ENCODE measurements around the gene PLCH2. TPM values are rescaled to one million over a fixed set of nuclear protein-coding genes. Genes with fewer than 3 reads are reported as not detected.

PLCH2 gene
- total RNA-seq, 6 experiments from 2014 or later: 0.09 to 0.34 (median 0.18) TPM; not detected in 1

DNA sequence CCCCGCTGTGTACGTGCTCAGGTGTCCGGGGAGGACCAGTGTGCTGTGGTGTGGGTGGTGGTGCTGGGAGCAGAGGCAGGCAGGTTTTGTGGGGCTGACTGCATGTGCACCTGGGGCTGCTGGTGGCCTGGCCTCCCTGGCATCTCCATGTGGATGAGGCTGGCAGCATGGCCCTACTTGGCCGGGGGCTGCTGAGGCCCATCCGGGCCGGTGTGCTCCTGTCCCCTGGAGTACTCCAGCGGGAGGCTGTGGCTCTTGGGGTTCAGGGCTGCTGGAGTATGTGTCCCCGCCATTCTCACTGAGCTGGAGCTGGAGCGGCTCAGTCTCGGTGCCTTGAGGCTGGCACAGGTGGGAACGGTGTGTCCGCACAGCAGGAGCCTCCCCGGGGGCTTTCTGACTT, 42.9 kb upstream of the PLCH2 start:
- H3K4me3 Mint-ChIP-seq: no peak overlapping the region
- TF ChIP-seq, protein P1, sequence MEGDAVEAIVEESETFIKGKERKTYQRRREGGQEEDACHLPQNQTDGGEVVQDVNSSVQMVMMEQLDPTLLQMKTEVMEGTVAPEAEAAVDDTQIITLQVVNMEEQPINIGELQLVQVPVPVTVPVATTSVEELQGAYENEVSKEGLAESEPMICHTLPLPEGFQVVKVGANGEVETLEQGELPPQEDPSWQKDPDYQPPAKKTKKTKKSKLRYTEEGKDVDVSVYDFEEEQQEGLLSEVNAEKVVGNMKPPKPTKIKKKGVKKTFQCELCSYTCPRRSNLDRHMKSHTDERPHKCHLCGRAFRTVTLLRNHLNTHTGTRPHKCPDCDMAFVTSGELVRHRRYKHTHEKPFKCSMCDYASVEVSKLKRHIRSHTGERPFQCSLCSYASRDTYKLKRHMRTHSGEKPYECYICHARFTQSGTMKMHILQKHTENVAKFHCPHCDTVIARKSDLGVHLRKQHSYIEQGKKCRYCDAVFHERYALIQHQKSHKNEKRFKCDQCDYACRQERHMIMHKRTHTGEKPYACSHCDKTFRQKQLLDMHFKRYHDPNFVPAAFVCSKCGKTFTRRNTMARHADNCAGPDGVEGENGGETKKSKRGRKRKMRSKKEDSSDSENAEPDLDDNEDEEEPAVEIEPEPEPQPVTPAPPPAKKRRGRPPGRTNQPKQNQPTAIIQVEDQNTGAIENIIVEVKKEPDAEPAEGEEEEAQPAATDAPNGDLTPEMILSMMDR (IDR thresholded peaks at IDR 0.05): no peak
- H3K27me3 Mint-ChIP-seq (ENCODE audit: insufficient read depth): peaks cover 25% of the 10 kb centered on the region
- no peaks in the 10 kb centered on the region for H3K36me3 Mint-ChIP-seq (ENCODE audit: low read depth)
- no peaks in the 10 kb centered on the region for H3K9me3 Mint-ChIP-seq
- H3K4me1 Mint-ChIP-seq (ENCODE audit: low read depth): no peaks in the 10 kb centered on the region
- no peak for DNase-seq
- H3K27ac Mint-ChIP-seq: no peak overlapping the region

DNA sequence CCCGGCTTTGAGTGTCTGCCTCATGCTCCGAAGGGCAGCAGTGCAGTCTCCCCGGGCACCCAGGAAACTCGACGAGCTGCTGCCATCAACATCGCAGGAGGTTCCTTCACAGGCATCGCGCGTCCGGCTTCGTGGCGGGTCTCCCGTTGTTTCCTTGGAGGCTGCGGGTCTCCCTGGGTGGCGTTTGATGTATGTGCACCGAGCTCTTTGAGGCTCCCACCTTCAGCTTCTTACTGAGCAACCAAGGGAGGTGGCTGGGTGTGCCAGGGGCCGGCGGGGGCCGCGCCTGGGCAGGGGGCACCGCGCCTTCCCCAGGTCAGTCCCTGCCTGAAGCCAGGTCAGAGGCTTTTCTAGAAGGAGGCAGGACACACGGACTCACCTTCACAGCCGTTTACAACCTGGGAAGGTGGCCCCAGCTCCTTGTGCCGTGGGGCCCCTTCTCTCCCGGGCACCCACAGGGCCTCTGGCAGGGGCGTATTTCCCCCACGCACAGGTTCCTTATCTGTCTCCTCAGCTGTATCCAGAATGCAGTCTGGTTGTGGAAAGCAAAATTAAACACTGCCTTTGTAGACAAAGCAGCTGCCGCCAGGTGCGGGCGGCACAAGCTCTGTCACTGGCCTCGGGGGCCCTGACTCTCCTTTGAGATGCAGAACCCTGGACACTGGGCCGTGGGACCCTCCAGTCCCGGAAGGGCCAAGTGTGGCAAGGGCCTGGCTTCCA, 42.0 kb upstream of the PLCH2 start:
- Mint-ChIP-seq H3K27me3 (ENCODE audit: insufficient read depth) (peaks cover 25% of the 10 kb centered on the region), H3K36me3 (ENCODE audit: low read depth) (no peaks in the 10 kb centered on the region), H3K4me1 (ENCODE audit: low read depth) (no peaks in the 10 kb centered on the region), H3K9me3 (no peaks in the 10 kb centered on the region), H3K4me3 (no peak overlapping the region), H3K27ac (no peak overlapping the region)
- DNase-seq: no peak
- TF ChIP-seq, protein P1 (IDR thresholded peaks at IDR 0.05): no peak

DNA sequence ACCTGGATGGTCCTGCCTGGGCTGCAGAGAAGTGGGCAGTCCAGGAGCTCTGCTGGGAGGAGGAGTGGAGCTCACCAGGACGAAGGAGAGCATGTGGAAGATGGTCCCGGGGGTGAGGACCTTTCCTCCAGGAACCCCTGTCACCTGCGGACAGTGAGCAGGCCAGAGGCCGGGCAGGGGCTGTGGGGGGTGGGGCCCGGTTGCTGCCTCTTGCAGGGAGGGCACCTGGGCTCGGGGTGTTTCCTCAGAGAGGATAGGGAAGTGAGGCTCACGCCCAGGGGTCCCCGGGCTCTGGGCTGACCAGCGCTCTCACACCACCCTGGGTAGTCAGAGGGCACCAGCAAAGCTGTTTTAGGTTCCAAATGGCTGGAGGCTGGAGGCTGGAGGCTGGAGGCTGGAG, 41.0 kb upstream of the PLCH2 start:
- Mint-ChIP-seq H3K27ac (no peak overlapping the region), H3K27me3 (ENCODE audit: insufficient read depth) (peaks cover 25% of the 10 kb centered on the region), H3K9me3 (no peaks in the 10 kb centered on the region), H3K4me1 (ENCODE audit: low read depth) (no peaks in the 10 kb centered on the region), H3K36me3 (ENCODE audit: low read depth) (no peaks in the 10 kb centered on the region), H3K4me3 (no peak overlapping the region)
- TF ChIP-seq, protein P1 (IDR thresholded peaks at IDR 0.05): no peak
- no peak for DNase-seq

DNA sequence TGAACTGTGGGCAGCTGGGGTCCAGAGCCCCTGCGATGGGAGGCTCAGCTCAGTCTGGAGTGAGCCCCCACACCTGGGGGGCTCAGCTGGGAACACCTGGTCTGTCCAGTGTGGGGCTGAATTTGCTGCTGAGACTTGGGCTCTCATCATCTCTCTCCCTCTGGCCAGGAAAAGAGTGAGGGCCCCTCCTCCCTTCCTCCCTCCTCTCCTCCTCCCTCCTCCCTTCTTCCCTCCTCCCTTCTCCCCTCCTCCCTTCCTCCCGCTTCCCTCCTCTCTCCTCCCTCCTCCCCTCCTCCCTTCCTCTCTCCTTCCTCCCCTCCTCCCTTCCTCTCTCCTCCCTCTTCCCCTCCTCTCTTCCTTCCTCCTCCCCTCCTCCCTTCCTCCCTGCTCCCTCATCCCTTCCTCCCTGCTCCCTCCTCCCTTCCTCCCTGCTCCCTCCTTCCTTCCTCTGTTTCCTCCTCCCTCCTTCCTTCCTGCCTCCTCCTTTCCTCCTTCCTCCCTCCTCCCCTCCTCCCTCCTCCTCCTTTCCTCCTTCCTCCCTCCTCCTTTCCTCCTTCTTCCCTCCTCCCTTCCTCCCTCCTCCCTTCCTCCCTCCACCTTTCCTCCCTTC, 40.2 kb upstream of the PLCH2 start:
- Mint-ChIP-seq H3K4me1 (ENCODE audit: low read depth) (no peaks in the 10 kb centered on the region), H3K9me3 (peaks cover 5% of the 10 kb centered on the region; the same call in 1 of the 2 replicates), H3K4me3 (no peak overlapping the region), H3K27ac (no peak overlapping the region), H3K27me3 (ENCODE audit: insufficient read depth) (peaks cover 25% of the 10 kb centered on the region), H3K36me3 (ENCODE audit: low read depth) (no peaks in the 10 kb centered on the region)
- TF ChIP-seq, protein P1 (IDR thresholded peaks at IDR 0.05): no peak
- no peak for DNase-seq

DNA sequence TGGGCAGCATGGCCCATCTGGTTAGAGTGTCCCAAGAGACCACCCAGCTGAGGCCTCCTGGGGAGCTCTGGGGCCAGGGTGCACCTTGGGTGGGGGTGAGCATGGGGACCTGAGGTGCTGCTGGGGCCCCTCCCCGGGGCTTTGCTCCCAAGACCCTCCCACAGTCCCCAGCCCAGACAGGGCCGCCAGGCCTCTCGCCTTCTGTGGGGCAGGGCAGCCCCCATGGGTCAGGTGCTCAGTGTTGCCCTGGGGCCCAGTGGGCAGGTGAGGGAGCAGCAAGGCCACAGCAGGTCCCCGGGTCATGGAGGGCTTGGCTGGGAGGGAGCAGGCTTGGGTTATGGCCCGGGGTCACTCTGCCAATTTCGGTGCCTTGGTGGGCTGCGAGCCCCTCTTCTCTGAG, 39.2 kb upstream of the PLCH2 start:
- H3K36me3 Mint-ChIP-seq (ENCODE audit: low read depth): no peaks in the 10 kb centered on the region
- H3K4me3 Mint-ChIP-seq: no peak overlapping the region
- H3K4me1 Mint-ChIP-seq (ENCODE audit: low read depth): no peaks in the 10 kb centered on the region
- DNase-seq: no peak
- H3K27me3 Mint-ChIP-seq (ENCODE audit: insufficient read depth): peaks cover 25% of the 10 kb centered on the region
- TF ChIP-seq, protein P1 (IDR thresholded peaks at IDR 0.05): no peak
- H3K27ac Mint-ChIP-seq: no peak overlapping the region
- peaks cover 5% of the 10 kb centered on the region; the same call in 1 of the 2 replicates for H3K9me3 Mint-ChIP-seq

Measured in HFFc6 (cell line).